GM12873 (cell line): ENCODE results near the gene CCL11.

Source experiments
- TF ChIP-seq, protein P1 (sequence below): IDR thresholded peaks from 2 replicates; pipeline ENCODE4 v1.5.1; 2012; ENCODE audit warnings: low read depth, mild to moderate bottlenecking, moderate library complexity, low read length, control low read depth; ENCODE audit not compliant: insufficient read depth; ENCODE audit errors: missing control alignments

Gene CCL11

DNA sequence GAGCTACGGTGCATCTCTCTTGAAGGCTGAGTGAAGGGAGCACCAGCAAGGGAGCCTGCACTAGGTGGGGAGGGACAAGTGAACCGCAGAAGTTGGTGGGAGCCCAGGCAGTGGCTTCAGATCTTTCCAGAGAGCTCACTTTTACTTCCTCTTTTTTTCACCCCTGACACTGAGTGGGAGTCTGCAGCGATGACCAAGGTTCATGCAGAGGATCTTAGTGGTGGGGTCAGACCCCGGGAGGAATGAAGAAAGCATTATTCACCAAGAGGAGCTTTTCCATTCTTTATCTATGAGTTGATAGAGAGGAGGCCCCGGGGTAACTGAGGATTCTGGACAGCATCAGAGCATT lies 33.5 kb upstream of the CCL11 start:
- TF ChIP-seq, protein P1, sequence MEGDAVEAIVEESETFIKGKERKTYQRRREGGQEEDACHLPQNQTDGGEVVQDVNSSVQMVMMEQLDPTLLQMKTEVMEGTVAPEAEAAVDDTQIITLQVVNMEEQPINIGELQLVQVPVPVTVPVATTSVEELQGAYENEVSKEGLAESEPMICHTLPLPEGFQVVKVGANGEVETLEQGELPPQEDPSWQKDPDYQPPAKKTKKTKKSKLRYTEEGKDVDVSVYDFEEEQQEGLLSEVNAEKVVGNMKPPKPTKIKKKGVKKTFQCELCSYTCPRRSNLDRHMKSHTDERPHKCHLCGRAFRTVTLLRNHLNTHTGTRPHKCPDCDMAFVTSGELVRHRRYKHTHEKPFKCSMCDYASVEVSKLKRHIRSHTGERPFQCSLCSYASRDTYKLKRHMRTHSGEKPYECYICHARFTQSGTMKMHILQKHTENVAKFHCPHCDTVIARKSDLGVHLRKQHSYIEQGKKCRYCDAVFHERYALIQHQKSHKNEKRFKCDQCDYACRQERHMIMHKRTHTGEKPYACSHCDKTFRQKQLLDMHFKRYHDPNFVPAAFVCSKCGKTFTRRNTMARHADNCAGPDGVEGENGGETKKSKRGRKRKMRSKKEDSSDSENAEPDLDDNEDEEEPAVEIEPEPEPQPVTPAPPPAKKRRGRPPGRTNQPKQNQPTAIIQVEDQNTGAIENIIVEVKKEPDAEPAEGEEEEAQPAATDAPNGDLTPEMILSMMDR: no peak

DNA sequence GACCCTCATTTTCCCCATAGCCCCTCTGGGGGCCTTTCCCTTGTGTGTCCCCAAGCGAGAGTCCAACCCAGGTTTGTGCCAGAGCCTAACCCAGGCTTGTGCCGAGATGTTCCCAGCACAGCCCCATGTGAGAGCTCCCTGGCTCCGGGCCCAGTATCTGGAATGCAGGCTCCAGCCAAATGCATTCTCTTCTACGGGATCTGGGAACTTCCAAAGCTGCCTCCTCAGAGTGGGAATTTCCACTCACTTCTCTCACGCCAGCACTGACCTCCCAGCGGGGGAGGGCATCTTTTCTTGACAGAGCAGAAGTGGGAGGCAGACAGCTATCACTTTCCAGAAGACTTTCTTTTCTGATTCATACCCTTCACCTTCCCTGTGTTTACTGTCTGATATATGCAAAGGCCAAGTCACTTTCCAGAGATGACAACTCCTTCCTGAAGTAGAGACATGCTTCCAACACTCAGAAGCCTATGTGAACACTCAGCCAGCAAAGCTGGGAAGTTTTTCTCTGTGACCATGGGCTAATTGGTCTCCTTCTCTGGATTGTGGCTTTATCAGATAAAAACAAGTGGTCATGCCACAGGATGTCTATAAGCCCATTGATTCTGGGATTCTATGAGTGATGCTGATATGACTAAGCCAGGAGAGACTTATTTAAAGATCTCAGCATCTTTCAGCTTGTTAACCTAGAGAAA lies 33.0 kb upstream of the CCL11 start:
- TF ChIP-seq, protein P1: no peak

DNA sequence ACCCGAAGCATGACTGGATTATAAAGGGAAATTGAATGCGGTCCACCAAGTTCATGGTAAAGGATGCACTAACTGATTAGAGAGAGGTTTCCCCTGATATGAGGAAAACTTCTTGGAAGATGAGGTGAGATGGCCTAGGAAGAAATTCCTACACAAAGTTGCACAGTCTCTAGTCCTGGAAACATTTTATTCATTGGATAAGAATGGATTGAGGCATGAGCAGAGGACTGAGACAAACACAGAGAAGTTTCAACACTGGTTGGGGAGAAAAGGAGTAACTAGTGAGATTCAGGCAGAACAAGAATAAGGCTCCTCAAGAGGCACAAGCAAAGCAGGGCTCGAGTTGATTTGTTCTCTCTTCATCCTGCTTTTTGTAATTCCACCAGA lies 32.4 kb upstream of the CCL11 start:
- TF ChIP-seq, protein P1: no peak

DNA sequence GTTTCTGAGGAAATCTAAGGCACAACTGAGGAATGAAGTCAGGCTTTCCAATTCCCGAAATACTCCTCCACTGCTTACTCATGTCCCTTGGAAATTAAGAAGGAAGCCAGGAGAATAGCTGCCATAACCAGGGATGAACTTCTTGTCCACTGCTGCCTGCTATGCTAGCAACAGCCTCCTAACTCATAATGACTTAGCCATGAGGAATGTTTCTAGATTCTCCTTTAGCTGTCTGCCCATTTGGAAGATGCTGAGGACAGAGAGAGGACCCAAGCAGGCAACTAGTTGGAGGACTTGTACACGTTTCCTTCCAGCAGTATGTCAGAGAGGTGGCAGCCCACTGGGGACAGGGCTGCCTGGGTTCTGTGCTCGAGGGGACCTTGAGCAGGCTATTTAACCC lies 31.4 kb upstream of the CCL11 start:
- TF ChIP-seq, protein P1: no peak

DNA sequence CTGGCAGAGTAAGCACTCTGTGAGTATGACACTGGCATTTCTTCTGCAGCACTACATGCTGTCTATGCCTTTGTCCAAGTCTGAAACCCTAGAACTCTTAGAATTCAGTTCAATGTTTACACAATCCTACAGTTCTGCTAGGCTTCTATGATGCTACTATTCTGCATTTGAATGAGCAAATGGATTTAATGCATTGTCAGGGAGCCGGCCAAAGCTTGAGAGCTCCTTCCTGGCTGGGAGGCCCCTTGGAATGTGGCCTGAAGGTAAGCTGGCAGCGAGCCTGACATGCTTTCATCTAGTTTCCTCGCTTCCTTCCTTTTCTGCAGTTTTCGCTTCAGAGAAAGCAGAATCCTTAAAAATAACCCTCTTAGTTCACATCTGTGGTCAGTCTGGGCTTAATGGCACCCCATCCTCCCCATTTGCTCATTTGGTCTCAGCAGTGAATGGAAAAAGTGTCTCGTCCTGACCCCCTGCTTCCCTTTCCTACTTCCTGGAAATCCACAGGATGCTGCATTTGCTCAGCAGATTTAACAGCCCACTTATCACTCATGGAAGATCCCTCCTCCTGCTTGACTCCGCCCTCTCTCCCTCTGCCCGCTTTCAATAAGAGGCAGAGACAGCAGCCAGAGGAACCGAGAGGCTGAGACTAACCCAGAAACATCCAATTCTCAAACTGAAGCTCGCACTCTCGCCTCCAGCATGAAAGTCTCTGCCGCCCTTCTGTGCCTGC lies 30.7 kb upstream of the CCL11 start, which contains the start of gene CCL2:
TSS of gene CCL2 (plus strand) at position 635 of the 730 bp plus-strand sequence. CDS start at position 700, 65 bp downstream.
- TF ChIP-seq, protein P1: no peak

DNA sequence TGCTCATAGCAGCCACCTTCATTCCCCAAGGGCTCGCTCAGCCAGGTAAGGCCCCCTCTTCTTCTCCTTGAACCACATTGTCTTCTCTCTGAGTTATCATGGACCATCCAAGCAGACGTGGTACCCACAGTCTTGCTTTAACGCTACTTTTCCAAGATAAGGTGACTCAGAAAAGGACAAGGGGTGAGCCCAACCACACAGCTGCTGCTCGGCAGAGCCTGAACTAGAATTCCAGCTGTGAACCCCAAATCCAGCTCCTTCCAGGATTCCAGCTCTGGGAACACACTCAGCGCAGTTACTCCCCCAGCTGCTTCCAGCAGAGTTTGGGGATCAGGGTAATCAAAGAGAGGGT lies 30.2 kb upstream of the CCL11 start:
- TF ChIP-seq, protein P1: no peak

DNA sequence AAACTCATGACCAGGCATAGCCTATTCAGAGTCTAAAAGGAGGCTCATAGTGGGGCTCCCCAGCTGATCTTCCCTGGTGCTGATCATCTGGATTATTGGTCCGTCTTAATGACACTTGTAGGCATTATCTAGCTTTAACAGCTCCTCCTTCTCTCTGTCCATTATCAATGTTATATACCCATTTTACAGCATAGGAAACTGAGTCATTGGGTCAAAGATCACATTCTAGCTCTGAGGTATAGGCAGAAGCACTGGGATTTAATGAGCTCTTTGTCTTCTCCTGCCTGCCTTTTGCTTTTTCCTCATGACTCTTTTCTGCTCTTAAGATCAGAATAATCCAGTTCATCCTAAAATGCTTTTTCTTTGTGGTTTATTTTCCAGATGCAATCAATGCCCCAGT lies 29.7 kb upstream of the CCL11 start:
- TF ChIP-seq, protein P1: no peak
